BLaER1 (cell line): ENCODE results near the gene SPN.
"Not testable (repeated sequence)": the region's sequence is repeated elsewhere in the genome, so short reads cannot be mapped to it uniquely, and the experiment has no call there.

ENCODE experiments used
- H3K27ac ChIP-seq: shearing (Covaris generic); formaldehyde crosslinking; 2 replicates; pipeline ENCODE4 v1.8.1; 2022
- H3K27me3 ChIP-seq: shearing (Covaris generic); formaldehyde crosslinking; 2 replicates; pipeline ENCODE4 v1.8.1; 2022
- H3K36me3 ChIP-seq: shearing (Covaris generic); formaldehyde crosslinking; 2 replicates; pipeline ENCODE4 v1.8.1; 2022
- H3K4me1 ChIP-seq: shearing (Covaris generic); formaldehyde crosslinking; 2 replicates; pipeline ENCODE4 v1.8.1; 2022
- H3K4me2 ChIP-seq: shearing (Covaris generic); formaldehyde crosslinking; 2 replicates; pipeline ENCODE4 v1.8.1; 2022
- H3K4me3 ChIP-seq: shearing (Covaris generic); formaldehyde crosslinking; 2 replicates; pipeline ENCODE4 v1.8.1; 2022
- H3K9ac ChIP-seq: shearing (Covaris generic); formaldehyde crosslinking; 2 replicates; pipeline ENCODE4 v1.8.1; 2022
- H3K9me3 ChIP-seq: shearing (Covaris generic); formaldehyde crosslinking; 2 replicates; pipeline ENCODE4 v1.8.1; 2022
- H4K20me1 ChIP-seq: shearing (Covaris generic); formaldehyde crosslinking; 2 replicates; pipeline ENCODE4 v1.8.1; 2022
- Cebpa-rat ChIP-seq: shearing (Covaris generic); IDR thresholded peaks from 2 replicates; pipeline ENCODE4 v1.8.1; 2022

SPN gene

GRCh38 chr16:29663807-29664090 lies 702 bp downstream of the SPN start:
- Histone ChIP-seq H3K4me3 (peak overlapping the region; percentile 84), H3K27ac (peak overlapping the region; percentile 97), H3K36me3 (peaks cover 30% of the 10 kb centered on the region), H3K9ac (peak overlapping the region; percentile 95), H4K20me1 (peaks cover 27% of the 10 kb centered on the region), H3K4me2 (peak overlapping the region; percentile 96), H3K27me3 (no peaks in the 10 kb centered on the region), H3K9me3 (no peaks in the 10 kb centered on the region), H3K4me1 (peaks cover 62% of the 10 kb centered on the region)
- TF ChIP-seq Cebpa-rat = no peak

- peak overlapping the region; percentile 95 for H3K9ac ChIP-seq
- peak overlapping the region; percentile 84 for H3K4me3 ChIP-seq
- H3K4me2 ChIP-seq = peak overlapping the region; percentile 96
- peaks cover 35% of the 10 kb centered on the region for H3K36me3 ChIP-seq
- H3K27ac ChIP-seq = peak overlapping the region; percentile 97
- peaks cover 63% of the 10 kb centered on the region for H3K4me1 ChIP-seq
- no peaks in the 10 kb centered on the region for H3K27me3 ChIP-seq
- H3K9me3 ChIP-seq = no peaks in the 10 kb centered on the region
- H4K20me1 ChIP-seq = peaks cover 32% of the 10 kb centered on the region
- no peak for TF ChIP-seq Cebpa-rat
These were observed 1.3 kb downstream of the SPN start for GRCh38 chr16:29664091-29664921.

DNA sequence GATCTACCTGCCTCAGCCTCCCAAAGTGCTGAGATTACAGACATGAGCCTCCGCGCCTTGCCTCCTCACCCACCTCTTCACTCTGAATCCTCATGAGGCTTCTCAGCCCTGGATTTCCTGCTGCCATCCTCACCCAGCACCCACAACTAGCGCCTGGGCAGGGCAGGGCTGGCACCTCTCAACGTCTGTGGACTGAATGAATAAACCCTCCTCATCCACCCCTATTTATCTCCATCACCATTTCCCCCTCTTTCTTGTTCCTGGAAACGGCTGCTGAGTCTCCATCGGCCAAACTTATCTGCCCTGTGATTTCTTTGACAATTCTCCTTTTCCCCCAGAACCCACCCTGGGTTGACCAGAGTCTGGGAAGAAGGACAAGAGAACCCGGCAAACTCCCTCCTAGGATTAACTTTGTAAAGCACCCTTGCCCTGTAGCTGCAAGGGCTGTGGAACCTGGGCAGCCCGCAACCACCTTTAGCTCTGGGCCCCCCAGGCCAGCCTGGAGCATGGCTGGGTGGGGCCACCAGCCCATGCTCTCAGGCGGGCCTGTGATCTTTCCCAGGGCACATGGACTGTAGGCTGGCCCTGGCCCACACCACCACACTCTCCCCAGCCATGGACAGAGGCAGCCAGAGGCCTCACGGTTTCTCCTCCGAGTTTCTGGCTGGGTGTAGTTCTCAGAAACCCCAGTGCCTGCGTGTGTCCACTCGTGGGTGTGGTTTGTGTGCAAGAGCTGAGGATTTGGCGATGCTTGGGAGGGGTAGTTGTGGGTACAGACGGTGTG lies 2.4 kb downstream of the SPN start:
- peak overlapping the region; percentile 84 for H3K4me3 ChIP-seq

DNA sequence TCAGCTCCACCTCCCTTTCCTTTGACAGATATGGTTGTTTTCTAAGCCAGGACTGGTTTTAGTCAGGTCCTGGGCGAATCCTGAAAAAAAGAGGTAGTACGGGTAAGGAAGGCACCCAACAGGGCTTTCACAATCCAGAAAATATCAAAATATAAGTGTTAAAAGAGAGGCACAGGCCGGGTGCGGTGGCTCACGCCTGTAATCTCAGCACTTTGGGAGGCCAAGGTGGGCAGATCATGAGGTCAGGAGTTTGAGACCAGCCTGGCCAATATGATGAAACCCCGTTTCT lies 4.2 kb downstream of the SPN start:
- Histone ChIP-seq H3K4me2 (peak overlapping the region; percentile 96), H4K20me1 (peaks cover 56% of the 10 kb centered on the region), H3K4me3 (peak overlapping the region; percentile 84), H3K4me1 (peaks cover 72% of the 10 kb centered on the region), H3K36me3 (peaks cover 59% of the 10 kb centered on the region), H3K9ac (peak overlapping the region; percentile 95), H3K27ac (peak overlapping the region; percentile 97)
- not testable (repeated sequence) for H3K9me3 ChIP-seq, H3K27me3 ChIP-seq

More for the DNA sequence above, 2.4 kb downstream of the SPN start:
- peaks cover 44% of the 10 kb centered on the region for H4K20me1 ChIP-seq
- no peaks in the 10 kb centered on the region for H3K27me3 ChIP-seq
- H3K4me2 ChIP-seq = peak overlapping the region; percentile 96
- peaks cover 45% of the 10 kb centered on the region for H3K36me3 ChIP-seq
- no peak for TF ChIP-seq Cebpa-rat
- H3K9me3 ChIP-seq = no peaks in the 10 kb centered on the region
- H3K27ac ChIP-seq = peak overlapping the region; percentile 97
- peak overlapping the region; percentile 95 for H3K9ac ChIP-seq
- H3K4me1 ChIP-seq = peaks cover 70% of the 10 kb centered on the region

GRCh38 chr16:29667755-29668154 lies 4.7 kb downstream of the SPN start:
- Histone ChIP-seq H3K36me3 (peaks cover 59% of the 10 kb centered on the region), H3K4me1 (peaks cover 72% of the 10 kb centered on the region), H3K27ac (no peak overlapping the region; the same call in 1 of the 2 replicates), H3K9ac (peak overlapping the region; percentile 95; the same call in 1 of the 2 replicates), H3K9me3 (no peaks in the 10 kb centered on the region), H4K20me1 (peaks cover 56% of the 10 kb centered on the region), H3K4me2 (peak overlapping the region; percentile 96), H3K27me3 (no peaks in the 10 kb centered on the region), H3K4me3 (no peak overlapping the region)
- no peak for TF ChIP-seq Cebpa-rat

GRCh38 chr16:29668267-29668666 lies 5.2 kb downstream of the SPN start:
- Histone ChIP-seq H3K36me3 (peaks cover 59% of the 10 kb centered on the region), H4K20me1 (peaks cover 56% of the 10 kb centered on the region), H3K27ac (no peak overlapping the region), H3K4me3 (no peak overlapping the region), H3K9me3 (no peaks in the 10 kb centered on the region), H3K9ac (no peak overlapping the region), H3K4me2 (peak overlapping the region; percentile 96), H3K4me1 (peaks cover 77% of the 10 kb centered on the region), H3K27me3 (no peaks in the 10 kb centered on the region)
- TF ChIP-seq Cebpa-rat = no peak

DNA sequence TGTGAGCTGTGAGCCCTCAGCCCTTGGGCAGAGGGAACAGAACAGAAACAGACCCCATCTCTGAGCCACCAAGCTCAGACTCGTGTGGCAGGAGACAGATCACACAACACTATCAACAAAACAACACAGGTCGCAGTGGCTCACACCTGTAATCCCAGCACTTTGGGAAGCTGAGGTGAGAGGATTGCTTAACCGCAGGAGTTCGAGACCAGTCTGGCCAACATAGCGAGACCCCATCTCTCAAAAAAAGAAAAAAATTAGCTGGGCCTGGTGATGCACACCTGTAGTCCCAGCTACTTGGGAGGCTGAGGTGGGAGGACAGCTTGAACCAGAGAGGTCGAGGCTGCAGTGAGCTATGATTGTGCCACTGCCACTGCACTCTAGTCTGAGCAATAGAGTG lies 10.5 kb downstream of the SPN start:
- H4K20me1 ChIP-seq = peaks cover 32% of the 10 kb centered on the region
- peak overlapping the region; percentile 63 for H3K9ac ChIP-seq
- peaks cover 32% of the 10 kb centered on the region for H3K36me3 ChIP-seq
- no peaks in the 10 kb centered on the region for H3K27me3 ChIP-seq
- no peak for TF ChIP-seq Cebpa-rat
- H3K9me3 ChIP-seq = no peaks in the 10 kb centered on the region
- H3K4me1 ChIP-seq = peaks cover 100% of the 10 kb centered on the region
- H3K4me2 ChIP-seq = peak overlapping the region; percentile 72
- no peak overlapping the region for H3K4me3 ChIP-seq
- H3K27ac ChIP-seq = peak overlapping the region; percentile 79

GRCh38 chr16:29674188-29674587 lies 11.1 kb downstream of the SPN start:
- peaks cover 97% of the 10 kb centered on the region for H3K4me1 ChIP-seq
- H3K36me3 ChIP-seq = peaks cover 25% of the 10 kb centered on the region
- no peak for TF ChIP-seq Cebpa-rat
- H3K9ac ChIP-seq = peak overlapping the region; percentile 63
- peak overlapping the region; percentile 72 for H3K4me2 ChIP-seq
- no peak overlapping the region for H3K4me3 ChIP-seq
- H3K9me3 ChIP-seq = no peaks in the 10 kb centered on the region
- H3K27me3 ChIP-seq = no peaks in the 10 kb centered on the region
- H4K20me1 ChIP-seq = peaks cover 25% of the 10 kb centered on the region; the same call in 1 of the 2 replicates
- H3K27ac ChIP-seq = peak overlapping the region; percentile 79

- H3K9ac ChIP-seq = peak overlapping the region; percentile 12; the same call in 1 of the 2 replicates
- no peak for TF ChIP-seq Cebpa-rat
- H3K9me3 ChIP-seq = no peaks in the 10 kb centered on the region
- no peak overlapping the region for H3K4me3 ChIP-seq
- peak overlapping the region; percentile 87; the same call in 1 of the 2 replicates for H3K27ac ChIP-seq
- peak overlapping the region; percentile 83; the same call in 1 of the 2 replicates for H3K4me2 ChIP-seq
- H3K36me3 ChIP-seq = peaks cover 10% of the 10 kb centered on the region
- peaks cover 90% of the 10 kb centered on the region for H3K4me1 ChIP-seq
- H3K27me3 ChIP-seq = no peaks in the 10 kb centered on the region
- H4K20me1 ChIP-seq = peaks cover 7% of the 10 kb centered on the region; the same call in 1 of the 2 replicates
These were observed 13.0 kb downstream of the SPN start for GRCh38 chr16:29675811-29676643.
